HepG2 (cell line): ENCODE results near the gene RASA3.

Source experiments
- GATA4 ChIP-seq: sonication (generic); IDR thresholded peaks from 2 replicates; pipeline ENCODE4 v1.6.1; 2016; ENCODE audit warnings: antibody characterized with exemption, low read depth, borderline replicate concordance
- ZNF530 ChIP-seq: sonication (generic); formaldehyde crosslinking; IDR thresholded peaks from 2 replicates; pipeline ENCODE4 v1.5.0; 2020; ENCODE audit warnings: low read depth, mild to moderate bottlenecking, missing genetic modification reagents

DNA sequence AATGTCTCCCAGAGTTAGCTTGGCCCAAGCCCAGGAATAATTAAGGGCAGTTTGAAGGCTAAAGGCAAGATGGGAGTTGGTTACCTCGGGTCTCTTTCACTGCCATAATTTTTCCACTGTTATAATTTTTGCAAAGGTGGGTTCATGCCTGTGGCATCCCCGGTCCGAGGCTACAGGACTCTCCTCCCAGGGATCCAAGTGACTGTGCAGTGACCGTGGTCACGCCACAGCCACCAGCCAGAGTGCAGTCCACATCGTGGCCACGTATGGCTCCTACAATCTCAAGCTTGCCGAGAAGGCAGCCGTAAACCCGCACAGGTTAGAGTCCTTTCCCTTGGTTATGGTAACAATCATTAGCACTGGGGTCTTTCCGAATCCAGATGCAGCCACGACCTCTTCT, 195.3 kb downstream of the RASA3 start:
- TF ChIP-seq ZNF530 (no peak), GATA4 (no peak)
